Measurements from ENCODE around the gene GRB10. TPM values are rescaled to one million over a fixed set of nuclear protein-coding genes. Genes with fewer than 3 reads are reported as not detected.
"Not testable (repeated sequence)": the region's sequence is repeated elsewhere in the genome, so short reads cannot be mapped to it uniquely, and the experiment has no call there.

The GRB10 gene
- total RNA-seq, 4 donors from 2014 or later = 33.9 to 72.6 (median 41.8) TPM

- intact Hi-C loops (cut with DNase I; ENCODE audit: low total_unique reads) = no loop called here
- Histone ChIP-seq H3K4me1 (no peaks in the 10 kb centered on the region), H3K27me3 (no peaks in the 10 kb centered on the region), H3K9me3 (no peaks in the 10 kb centered on the region), H3K4me3 (no peak overlapping the region), H3K27ac (no peak overlapping the region), H3K36me3 (no peaks in the 10 kb centered on the region)
- TF ChIP-seq CTCF (IDR thresholded peaks at IDR 0.05) (no peak), POLR2A (IDR thresholded peaks at IDR 0.05) (no peak)
- DNase-seq = no peak
These were observed 4.5 kb downstream of the GRB10 start for GRCh38 chr7:50778189-50778588.

GRCh38 chr7:50775836-50776235, 6.9 kb downstream of the GRB10 start:
- no peak for DNase-seq
- H3K4me3 ChIP-seq = no peak overlapping the region
- no peaks in the 10 kb centered on the region for H3K27me3 ChIP-seq
- no peak overlapping the region for H3K27ac ChIP-seq
- no peaks in the 10 kb centered on the region for H3K4me1 ChIP-seq
- H3K9me3 ChIP-seq = no peaks in the 10 kb centered on the region
- intact Hi-C loops (cut with DNase I; ENCODE audit: low total_unique reads) = no loop called here
- TF ChIP-seq POLR2A (IDR thresholded peaks at IDR 0.05) (no peak), CTCF (IDR thresholded peaks at IDR 0.05) (no peak)
- no peaks in the 10 kb centered on the region for H3K36me3 ChIP-seq

GRCh38 chr7:50775231-50775630, 7.5 kb downstream of the GRB10 start:
- intact Hi-C loops (cut with DNase I; ENCODE audit: low total_unique reads) = no loop called here

GRCh38 chr7:50774319-50774718, 8.4 kb downstream of the GRB10 start:
- Histone ChIP-seq H3K27me3 (no peaks in the 10 kb centered on the region), H3K36me3 (no peaks in the 10 kb centered on the region), H3K4me3 (no peak overlapping the region), H3K27ac (no peak overlapping the region), H3K4me1 (no peaks in the 10 kb centered on the region), H3K9me3 (no peaks in the 10 kb centered on the region)
- no peak for TF ChIP-seq POLR2A (IDR thresholded peaks at IDR 0.05)
- TF ChIP-seq CTCF (IDR thresholded peaks at IDR 0.05) = no peak
- intact Hi-C loops (cut with DNase I; ENCODE audit: low total_unique reads) = no loop called here
- DNase-seq = no peak

More at GRCh38 chr7:50775231-50775630, 7.5 kb downstream of the GRB10 start:
- Histone ChIP-seq H3K9me3 (no peaks in the 10 kb centered on the region), H3K4me3 (no peak overlapping the region), H3K27ac (no peak overlapping the region), H3K27me3 (no peaks in the 10 kb centered on the region), H3K36me3 (no peaks in the 10 kb centered on the region), H3K4me1 (no peaks in the 10 kb centered on the region)
- no peak for TF ChIP-seq POLR2A (IDR thresholded peaks at IDR 0.05)
- no peak for TF ChIP-seq CTCF (IDR thresholded peaks at IDR 0.05)
- no peak for DNase-seq

GRCh38 chr7:50773071-50773470, 9.6 kb downstream of the GRB10 start:
- H3K27me3 ChIP-seq; H3K4me3 ChIP-seq; H3K4me1 ChIP-seq; intact Hi-C loops (cut with DNase I; ENCODE audit: low total_unique reads); DNase-seq; H3K9me3 ChIP-seq; H3K27ac ChIP-seq; H3K36me3 ChIP-seq: not testable (repeated sequence)

All from uterus (tissue), 4 donors.